GM12874 (cell line): ENCODE results near the gene HS3ST5.

Experiments
- TF ChIP-seq, protein P1 (sequence below): IDR thresholded peaks from 2 replicates; pipeline ENCODE4 v1.5.1; 2011; ENCODE audit warnings: low read depth, mild to moderate bottlenecking, control low read depth, low read length, moderate library complexity; ENCODE audit not compliant: insufficient read depth

Gene HS3ST5

GRCh38 chr6:114194362-114195026 is 148.3 kb downstream of the HS3ST5 start:
- TF ChIP-seq, protein P1, sequence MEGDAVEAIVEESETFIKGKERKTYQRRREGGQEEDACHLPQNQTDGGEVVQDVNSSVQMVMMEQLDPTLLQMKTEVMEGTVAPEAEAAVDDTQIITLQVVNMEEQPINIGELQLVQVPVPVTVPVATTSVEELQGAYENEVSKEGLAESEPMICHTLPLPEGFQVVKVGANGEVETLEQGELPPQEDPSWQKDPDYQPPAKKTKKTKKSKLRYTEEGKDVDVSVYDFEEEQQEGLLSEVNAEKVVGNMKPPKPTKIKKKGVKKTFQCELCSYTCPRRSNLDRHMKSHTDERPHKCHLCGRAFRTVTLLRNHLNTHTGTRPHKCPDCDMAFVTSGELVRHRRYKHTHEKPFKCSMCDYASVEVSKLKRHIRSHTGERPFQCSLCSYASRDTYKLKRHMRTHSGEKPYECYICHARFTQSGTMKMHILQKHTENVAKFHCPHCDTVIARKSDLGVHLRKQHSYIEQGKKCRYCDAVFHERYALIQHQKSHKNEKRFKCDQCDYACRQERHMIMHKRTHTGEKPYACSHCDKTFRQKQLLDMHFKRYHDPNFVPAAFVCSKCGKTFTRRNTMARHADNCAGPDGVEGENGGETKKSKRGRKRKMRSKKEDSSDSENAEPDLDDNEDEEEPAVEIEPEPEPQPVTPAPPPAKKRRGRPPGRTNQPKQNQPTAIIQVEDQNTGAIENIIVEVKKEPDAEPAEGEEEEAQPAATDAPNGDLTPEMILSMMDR: no peak

DNA sequence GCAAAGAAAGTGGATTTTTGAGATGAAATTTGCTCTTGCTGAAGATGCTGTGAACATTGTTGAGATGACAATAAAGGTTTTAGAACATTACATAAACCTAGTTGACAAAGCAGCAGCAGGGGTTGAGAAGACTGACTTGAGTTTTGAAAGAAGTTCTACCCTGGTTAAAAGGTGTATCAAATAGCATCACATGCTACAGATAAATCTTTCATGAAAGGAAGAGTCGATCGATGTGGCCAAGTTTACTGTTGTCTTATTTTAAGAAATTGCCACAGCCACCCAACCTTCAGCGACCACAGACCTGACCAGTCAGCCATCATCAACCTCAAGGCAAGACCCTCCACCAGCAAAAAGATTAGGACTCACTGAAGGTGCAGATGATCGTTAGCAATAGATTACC is 155.3 kb downstream of the HS3ST5 start:
- TF ChIP-seq, protein P1: no peak

- TF ChIP-seq, protein P1: no peak
These were observed 161.2 kb downstream of the HS3ST5 start for GRCh38 chr6:114181664-114182063.

DNA sequence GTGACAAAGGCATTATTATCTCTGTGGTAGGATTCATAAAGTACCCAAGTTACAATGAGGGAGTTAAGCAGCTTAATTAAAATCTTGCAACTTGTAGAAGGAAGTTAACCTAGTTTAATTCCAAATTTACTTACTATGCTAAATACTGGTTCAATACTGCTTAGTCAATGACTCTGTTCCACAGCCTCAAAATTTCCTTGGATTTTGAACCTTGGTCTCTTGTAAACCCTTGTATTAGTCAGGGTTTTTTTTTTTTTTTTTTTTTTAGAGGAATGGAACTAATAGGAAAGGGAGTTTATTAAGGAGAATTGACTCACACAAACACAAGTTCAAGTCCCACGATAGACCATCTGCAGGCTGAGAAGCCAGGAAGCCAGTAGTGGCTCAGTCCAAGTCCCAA is 163.4 kb downstream of the HS3ST5 start:
- TF ChIP-seq, protein P1: no peak

- TF ChIP-seq, protein P1: no peak
These were observed 166.1 kb downstream of the HS3ST5 start for GRCh38 chr6:114176726-114177125.

DNA sequence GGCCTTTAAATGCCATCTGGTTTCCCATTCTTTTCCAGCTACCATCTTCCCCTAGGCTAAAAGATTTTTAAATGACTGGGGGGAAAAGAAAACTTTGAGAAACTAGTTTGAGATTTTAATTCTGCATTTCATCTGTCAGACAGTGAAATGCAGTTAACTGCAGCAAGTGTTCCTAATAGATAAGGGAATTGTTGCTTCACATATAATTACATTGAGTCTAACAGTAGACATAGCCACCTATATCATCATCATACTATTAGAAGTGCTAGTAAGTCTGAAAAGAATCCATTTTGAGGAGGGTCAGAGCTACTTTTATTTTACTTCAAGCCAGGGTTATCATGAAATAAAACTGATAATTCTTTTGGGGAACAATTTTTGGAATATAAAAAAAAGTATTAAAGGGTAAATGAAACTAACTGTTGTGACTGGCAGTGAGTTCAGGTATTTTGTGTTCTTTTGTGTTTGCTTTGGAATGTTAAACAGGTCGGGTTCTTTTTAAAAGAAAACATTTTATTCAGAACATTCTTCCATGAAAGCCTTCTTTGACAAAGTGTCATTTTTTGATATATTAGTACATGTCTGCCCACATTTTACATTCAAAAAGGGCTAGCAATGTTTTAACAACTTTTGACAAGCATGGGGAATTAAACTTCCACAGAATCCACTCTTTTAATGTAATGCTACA is 170.1 kb downstream of the HS3ST5 start:
- TF ChIP-seq, protein P1: no peak

- TF ChIP-seq, protein P1: no peak
These were observed 171.3 kb downstream of the HS3ST5 start for GRCh38 chr6:114171473-114171872.
